ENCODE results near the gene MCOLN2.

DNA sequence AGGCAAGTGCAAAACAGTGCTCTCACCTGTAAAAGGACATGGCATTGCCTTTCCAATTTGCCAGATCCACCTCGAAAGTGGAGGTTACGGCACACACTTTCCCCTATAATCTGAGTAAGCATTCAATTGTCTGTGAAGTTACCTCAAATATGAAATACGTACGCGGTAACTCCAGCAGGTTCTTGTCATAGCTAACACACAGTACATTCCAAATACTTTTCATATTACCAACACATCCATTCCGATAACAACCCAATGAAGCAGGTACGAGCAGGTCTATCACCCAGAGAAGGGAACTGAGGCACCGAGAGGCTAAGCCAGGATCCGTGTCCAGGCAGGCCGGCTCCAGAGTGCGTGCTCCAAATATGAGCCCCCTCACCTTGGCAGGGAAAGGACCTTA is 57.2 kb downstream of the MCOLN2 start:
- TF ChIP-seq, protein P1, sequence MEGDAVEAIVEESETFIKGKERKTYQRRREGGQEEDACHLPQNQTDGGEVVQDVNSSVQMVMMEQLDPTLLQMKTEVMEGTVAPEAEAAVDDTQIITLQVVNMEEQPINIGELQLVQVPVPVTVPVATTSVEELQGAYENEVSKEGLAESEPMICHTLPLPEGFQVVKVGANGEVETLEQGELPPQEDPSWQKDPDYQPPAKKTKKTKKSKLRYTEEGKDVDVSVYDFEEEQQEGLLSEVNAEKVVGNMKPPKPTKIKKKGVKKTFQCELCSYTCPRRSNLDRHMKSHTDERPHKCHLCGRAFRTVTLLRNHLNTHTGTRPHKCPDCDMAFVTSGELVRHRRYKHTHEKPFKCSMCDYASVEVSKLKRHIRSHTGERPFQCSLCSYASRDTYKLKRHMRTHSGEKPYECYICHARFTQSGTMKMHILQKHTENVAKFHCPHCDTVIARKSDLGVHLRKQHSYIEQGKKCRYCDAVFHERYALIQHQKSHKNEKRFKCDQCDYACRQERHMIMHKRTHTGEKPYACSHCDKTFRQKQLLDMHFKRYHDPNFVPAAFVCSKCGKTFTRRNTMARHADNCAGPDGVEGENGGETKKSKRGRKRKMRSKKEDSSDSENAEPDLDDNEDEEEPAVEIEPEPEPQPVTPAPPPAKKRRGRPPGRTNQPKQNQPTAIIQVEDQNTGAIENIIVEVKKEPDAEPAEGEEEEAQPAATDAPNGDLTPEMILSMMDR (conservative IDR thresholded peaks at IDR 0.05 in 1 of 2, IDR thresholded peaks at IDR 0.05 in 1 of 2; ENCODE audit: extremely low read depth in 1 of 2, insufficient read depth in 1 of 2, low read depth in 1 of 2, low read length in 2 of 2) = no peak
- TF ChIP-seq EZH2 (IDR thresholded peaks at IDR 0.05; ENCODE audit: borderline replicate concordance, low read length) = no peak
